ENCODE data around the gene CIB2. TPM values are rescaled to one million over a fixed set of nuclear protein-coding genes. Genes with fewer than 3 reads are reported as not detected.
A peak's percentile ranks its signal among the peaks of the same experiment; 100 is the strongest.

Gene CIB2
- total RNA-seq: 10 to 100 TPM in 3 of 7 donors, 1 to 10 TPM in 4; 1.7 to 12.4 (median 9.6) TPM
- polyA plus RNA-seq: 1 to 10 TPM; 5.3 to 8.2 TPM
- long read RNA-seq, donor 1, partial matches to known transcripts: 2 of 2 reads
- long read RNA-seq, donor 1, other reads (novel, unspliced or antisense): 0 of 2 reads
- long read RNA-seq, donor 2, transcript CIB2-201 (6 exons, 1,598 nt): major isoform, 8 of 9 reads
- long read RNA-seq, donor 2, partial matches to known transcripts: 0 of 9 reads
- long read RNA-seq, donor 2, other reads (novel, unspliced or antisense): 0 of 9 reads
- long read RNA-seq, donor 3, transcript CIB2-201 (6 exons, 1,598 nt): major isoform, 10 of 18 reads
- long read RNA-seq, donor 3, partial matches to known transcripts: 5 of 18 reads
- long read RNA-seq, donor 3, other reads (novel, unspliced or antisense): 3 of 18 reads

DNA sequence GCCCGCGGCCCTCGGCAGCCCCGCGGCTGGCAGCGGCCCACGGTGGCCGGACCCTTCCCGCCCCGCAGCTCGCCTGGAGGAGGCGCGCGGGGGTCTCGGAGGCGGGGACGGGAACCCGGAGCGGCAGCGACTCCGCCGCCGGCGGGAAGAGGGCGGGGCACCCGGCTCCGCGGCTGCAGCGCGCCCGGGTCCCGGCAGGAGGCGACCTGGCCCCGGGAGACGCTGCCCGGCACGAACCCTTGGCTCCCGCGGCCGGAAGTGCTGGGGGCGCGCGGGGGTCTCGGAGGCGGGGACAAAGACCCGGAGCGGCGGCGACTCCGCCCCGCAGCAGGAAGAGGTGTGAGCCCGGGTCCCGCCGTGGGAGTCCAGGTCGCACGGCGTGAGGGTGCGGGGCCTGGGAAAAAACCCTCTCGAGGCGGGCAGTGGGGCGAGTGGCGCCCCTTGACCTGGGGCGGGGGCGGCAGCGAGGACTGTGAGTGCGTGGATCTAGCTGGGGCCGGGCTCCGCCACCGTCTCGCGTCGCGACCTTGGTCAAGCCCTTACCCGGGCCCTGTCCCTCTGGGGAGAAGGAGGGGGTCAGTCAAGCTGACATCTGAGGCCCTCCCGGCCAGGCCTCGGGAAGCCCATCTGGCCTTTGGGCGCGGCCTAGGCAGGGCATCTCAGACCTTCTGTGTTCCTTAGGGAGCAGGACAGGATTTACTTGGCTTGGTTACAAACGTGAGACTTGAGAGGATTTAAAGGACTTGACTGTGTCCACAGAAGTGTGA lies at the start of gene CIB2:
CIB2 (minus strand) TSS at position 151 of the 767 bp plus-strand sequence. CDS start 230 bp downstream, outside the sequence.
- Histone ChIP-seq H3K9me3 (no peaks in the 10 kb centered on the region), H3K27ac (peak within 1 kb of the TSS; percentile 78 to 89), H3K27me3 (no peaks in the 10 kb centered on the region), H3K36me3 (no peaks in the 10 kb centered on the region), H3K4me3 (peak within 1 kb of the TSS; percentile 48), H3K4me1 (ENCODE audit: insufficient read depth) (no peaks in the 10 kb centered on the region)
- 1% methylated on average over 59 to 79 of the region's 79 CpGs for WGBS, 3 donors
- DNase-seq: peak; percentile 73 to 88 (median 83)
- TF ChIP-seq POLR2A (IDR thresholded peaks at IDR 0.05) (peak; percentile 35), EP300 (IDR thresholded peaks at IDR 0.05) (no peak)
- TF ChIP-seq, protein P1, sequence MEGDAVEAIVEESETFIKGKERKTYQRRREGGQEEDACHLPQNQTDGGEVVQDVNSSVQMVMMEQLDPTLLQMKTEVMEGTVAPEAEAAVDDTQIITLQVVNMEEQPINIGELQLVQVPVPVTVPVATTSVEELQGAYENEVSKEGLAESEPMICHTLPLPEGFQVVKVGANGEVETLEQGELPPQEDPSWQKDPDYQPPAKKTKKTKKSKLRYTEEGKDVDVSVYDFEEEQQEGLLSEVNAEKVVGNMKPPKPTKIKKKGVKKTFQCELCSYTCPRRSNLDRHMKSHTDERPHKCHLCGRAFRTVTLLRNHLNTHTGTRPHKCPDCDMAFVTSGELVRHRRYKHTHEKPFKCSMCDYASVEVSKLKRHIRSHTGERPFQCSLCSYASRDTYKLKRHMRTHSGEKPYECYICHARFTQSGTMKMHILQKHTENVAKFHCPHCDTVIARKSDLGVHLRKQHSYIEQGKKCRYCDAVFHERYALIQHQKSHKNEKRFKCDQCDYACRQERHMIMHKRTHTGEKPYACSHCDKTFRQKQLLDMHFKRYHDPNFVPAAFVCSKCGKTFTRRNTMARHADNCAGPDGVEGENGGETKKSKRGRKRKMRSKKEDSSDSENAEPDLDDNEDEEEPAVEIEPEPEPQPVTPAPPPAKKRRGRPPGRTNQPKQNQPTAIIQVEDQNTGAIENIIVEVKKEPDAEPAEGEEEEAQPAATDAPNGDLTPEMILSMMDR (IDR thresholded peaks at IDR 0.05): peak; percentile 75 to 91 (median 84)
- intact Hi-C loops (cut with DNase I): loop anchor here in 2 of 4 donors (5.0 to 10.0 kb wide), 2 partner anchors 63 to 111 kb away; no protein-coding TSS in a partner anchor

DNA sequence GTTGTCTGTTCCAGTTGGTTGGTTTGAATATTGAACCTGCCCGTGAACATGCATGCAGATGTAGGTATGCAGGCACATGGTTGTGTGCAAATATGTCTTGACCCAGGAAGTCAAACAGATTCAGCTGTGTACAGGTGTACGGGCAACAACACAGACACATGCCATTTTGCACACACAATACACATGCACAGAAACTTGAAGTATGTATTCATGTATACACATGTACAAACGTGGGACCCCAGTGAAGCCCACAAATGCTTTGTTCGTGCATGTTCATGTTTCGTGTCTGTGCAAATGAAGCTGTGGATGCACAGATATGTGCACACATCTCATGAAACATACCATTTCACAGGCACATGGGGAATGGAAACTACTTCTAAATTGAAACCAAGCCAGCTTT lies 48.7 kb upstream of the CIB2 start:
- no peak for DNase-seq
- no peaks in the 10 kb centered on the region for H3K27me3 ChIP-seq
- no peak overlapping the region for H3K27ac ChIP-seq
- TF ChIP-seq EP300 (IDR thresholded peaks at IDR 0.05) (no peak), POLR2A (IDR thresholded peaks at IDR 0.05) (no peak)
- TF ChIP-seq, protein P1 (IDR thresholded peaks at IDR 0.05): no peak
- 88 to 91% (median 88%) methylated on average over 5 of the region's 5 CpGs for WGBS, 3 donors
- no peaks in the 10 kb centered on the region for H3K4me1 ChIP-seq (ENCODE audit: insufficient read depth)
- intact Hi-C loops (cut with DNase I): no loop called here
- H3K9me3 ChIP-seq: no peaks in the 10 kb centered on the region
- H3K36me3 ChIP-seq: no peaks in the 10 kb centered on the region
- no peak overlapping the region for H3K4me3 ChIP-seq

DNA sequence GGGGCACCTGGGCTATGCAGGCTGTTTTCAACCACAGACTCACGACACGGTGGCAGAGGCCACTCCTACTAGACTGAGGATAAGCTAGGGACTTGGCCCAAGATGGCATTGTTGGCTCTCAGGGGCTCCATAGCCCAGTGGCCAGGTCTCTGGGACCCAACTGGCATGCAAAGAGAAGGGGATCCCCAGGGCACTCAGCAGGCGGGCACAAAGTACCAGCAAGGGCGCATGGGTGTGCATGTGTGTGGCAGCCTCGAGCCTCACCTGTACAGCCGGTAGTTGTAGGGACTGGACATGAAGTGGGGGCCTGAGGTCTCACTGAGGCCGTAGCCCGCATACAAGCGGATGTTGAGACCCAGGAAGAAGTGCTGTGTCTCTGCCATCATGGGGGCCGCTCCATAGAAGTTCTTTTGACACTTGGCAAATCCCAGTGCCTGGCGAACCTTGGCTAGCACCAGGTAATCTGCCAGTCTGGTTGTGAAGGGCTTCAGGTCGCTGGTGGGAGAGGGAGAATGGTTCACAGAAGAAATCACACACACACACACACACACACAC lies 48.1 kb upstream of the CIB2 start:
- Histone ChIP-seq H3K27me3 (no peaks in the 10 kb centered on the region), H3K4me3 (no peak overlapping the region), H3K4me1 (ENCODE audit: insufficient read depth) (no peaks in the 10 kb centered on the region), H3K27ac (no peak overlapping the region), H3K9me3 (no peaks in the 10 kb centered on the region), H3K36me3 (no peaks in the 10 kb centered on the region)
- intact Hi-C loops (cut with DNase I): no loop called here
- TF ChIP-seq EP300 (IDR thresholded peaks at IDR 0.05): no peak
- TF ChIP-seq, protein P1 (IDR thresholded peaks at IDR 0.05): no peak
- TF ChIP-seq POLR2A (IDR thresholded peaks at IDR 0.05): no peak
- DNase-seq: no peak
- WGBS, 3 donors: 83 to 89% (median 84%) methylated on average over 12 of the region's 12 CpGs

DNA sequence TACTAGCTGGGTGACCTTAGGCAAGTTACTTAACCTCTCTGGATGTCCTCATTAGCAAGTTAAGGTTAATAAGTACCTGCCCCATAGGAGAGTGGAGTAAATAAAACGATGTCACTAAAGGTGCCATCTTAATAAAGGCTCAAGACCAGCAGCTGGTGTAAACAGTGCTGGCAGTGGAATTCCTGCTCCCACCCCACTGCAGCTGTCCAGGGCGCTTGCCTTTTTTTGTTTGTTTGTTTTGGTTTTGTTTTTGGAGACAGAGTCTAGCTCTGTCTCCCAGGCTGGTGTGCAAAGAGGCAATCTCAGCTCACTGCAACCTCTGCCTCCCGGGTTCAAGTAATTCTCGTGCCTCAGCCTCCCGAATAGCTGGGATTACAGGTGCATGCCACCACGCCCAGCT lies 46.8 kb upstream of the CIB2 start:
- DNase-seq: no peak
- TF ChIP-seq EP300 (IDR thresholded peaks at IDR 0.05) (no peak), POLR2A (IDR thresholded peaks at IDR 0.05) (no peak)
- TF ChIP-seq, protein P1 (IDR thresholded peaks at IDR 0.05): no peak
- no peaks in the 10 kb centered on the region for H3K27me3 ChIP-seq
- H3K9me3 ChIP-seq: no peaks in the 10 kb centered on the region
- no peak overlapping the region for H3K4me3 ChIP-seq
- 62 to 83% (median 80%) methylated on average over 6 of the region's 6 CpGs for WGBS, 3 donors
- H3K4me1 ChIP-seq (ENCODE audit: insufficient read depth): no peaks in the 10 kb centered on the region
- no peak overlapping the region for H3K27ac ChIP-seq
- intact Hi-C loops (cut with DNase I): no loop called here
- no peaks in the 10 kb centered on the region for H3K36me3 ChIP-seq
